ENCODE data around the gene UBL7. TPM values are rescaled to one million over a fixed set of nuclear protein-coding genes. Genes with fewer than 3 reads are reported as not detected.

Gene UBL7
- total RNA-seq, 4 donors from 2014 or later, result 27.3 to 66.0 (median 40.4) TPM

- Histone ChIP-seq H3K27me3 (no peaks in the 10 kb centered on the region), H3K27ac (no peak overlapping the region), H3K4me1 (peaks cover 0 to 35% (median 8%) of the 10 kb centered on the region in 4 donors), H3K4me3 (no peak overlapping the region), H3K36me3 (no peaks in the 10 kb centered on the region), H3K9me3 (no peaks in the 10 kb centered on the region)
- TF ChIP-seq POLR2A (IDR thresholded peaks at IDR 0.05) (no peak), CTCF (IDR thresholded peaks at IDR 0.05) (peak; percentile 85 to 95 (median 89))
- peak; percentile 46 to 68 for DNase-seq (ENCODE audit: low spot score in 2 of 2)
- WGBS, 2 donors, result 0% methylated on average over 2 of the region's 2 CpGs
Measured at GRCh38 chr15:74438721-74439316, 22.1 kb downstream of the UBL7 start.

- no peak overlapping the region for H3K4me3 ChIP-seq
- H3K4me1 ChIP-seq, result peaks cover 0 to 31% (median 7%) of the 10 kb centered on the region in 4 donors
- no peak for DNase-seq (ENCODE audit: low spot score in 2 of 2)
- TF ChIP-seq CTCF (IDR thresholded peaks at IDR 0.05), result no peak
- TF ChIP-seq POLR2A (IDR thresholded peaks at IDR 0.05), result no peak
- no peak for TF ChIP-seq EP300 (IDR thresholded peaks at IDR 0.05)
- H3K27me3 ChIP-seq, result no peaks in the 10 kb centered on the region
- whole genome bisulfite sequencing, 2 donors, result 47 to 51% methylated on average over 2 of the region's 2 CpGs
- H3K36me3 ChIP-seq, result no peaks in the 10 kb centered on the region
- H3K9me3 ChIP-seq, result no peaks in the 10 kb centered on the region
- H3K27ac ChIP-seq, result no peak overlapping the region
Measured at GRCh38 chr15:74438206-74438605, 22.8 kb downstream of the UBL7 start.

GRCh38 chr15:74434263-74435136 is 26.5 kb downstream of the UBL7 start:
- Histone ChIP-seq H3K4me1 (peaks cover 0 to 55% (median 19%) of the 10 kb centered on the region in 4 donors), H3K36me3 (no peaks in the 10 kb centered on the region), H3K9me3 (no peaks in the 10 kb centered on the region), H3K27ac (peak overlapping the region; percentile 79 to 91 (median 88)), H3K27me3 (peaks cover 0 to 5% of the 10 kb centered on the region in 2 donors), H3K4me3 (peak overlapping the region; percentile 38 to 97 (median 92))
- 40 to 47% methylated on average over 15 to 16 of the region's 16 CpGs for WGBS, 2 donors
- TF ChIP-seq EP300 (IDR thresholded peaks at IDR 0.05) (no peak), POLR2A (IDR thresholded peaks at IDR 0.05) (no peak)
- DNase-seq (ENCODE audit: low spot score in 2 of 2), result no peak

- DNase-seq (ENCODE audit: low spot score in 2 of 2), result peak; percentile 53 to 55
- WGBS, 2 donors, result 0 to 1% methylated on average over 33 to 43 of the region's 75 CpGs
- H3K36me3 ChIP-seq, result no peaks in the 10 kb centered on the region
- H3K27me3 ChIP-seq, result peaks cover 0 to 5% of the 10 kb centered on the region in 2 donors
- peak within 1 kb of the TSS; percentile 88 to 97 (median 94) for H3K4me3 ChIP-seq
- H3K4me1 ChIP-seq, result peaks cover 0 to 62% (median 26%) of the 10 kb centered on the region in 4 donors
- H3K9me3 ChIP-seq, result no peaks in the 10 kb centered on the region
- peak within 1 kb of the TSS; percentile 79 to 91 (median 88) for H3K27ac ChIP-seq
- TF ChIP-seq POLR2A (IDR thresholded peaks at IDR 0.05), result peak; percentile 75 to 86
- TF ChIP-seq CTCF (IDR thresholded peaks at IDR 0.05), result peak in 1 of 5 experiments; percentile 20
- peak in 1 of 2 donors; percentile 87 for TF ChIP-seq EP300 (IDR thresholded peaks at IDR 0.05)
Measured at GRCh38 chr15:74433592-74434262, 27.2 kb downstream of the UBL7 start, which contains the start of gene SEMA7A. SEMA7A (minus strand) TSS chr15:74433958; CDS start chr15:74433918, 40 bp downstream.

GRCh38 chr15:74432968-74433591 is 27.9 kb downstream of the UBL7 start:
- H3K27ac ChIP-seq, result peak overlapping the region; percentile 79 to 91 (median 88)
- WGBS, 2 donors, result 1% methylated on average over 15 to 28 of the region's 64 CpGs
- no peaks in the 10 kb centered on the region for H3K36me3 ChIP-seq
- no peak for DNase-seq (ENCODE audit: low spot score in 2 of 2)
- no peaks in the 10 kb centered on the region for H3K9me3 ChIP-seq
- peaks cover 0 to 69% (median 32%) of the 10 kb centered on the region in 4 donors for H3K4me1 ChIP-seq
- H3K27me3 ChIP-seq, result peaks cover 0 to 5% of the 10 kb centered on the region in 2 donors
- peak overlapping the region; percentile 88 to 97 (median 94) for H3K4me3 ChIP-seq
- TF ChIP-seq CTCF (IDR thresholded peaks at IDR 0.05), result no peak
- no peak for TF ChIP-seq POLR2A (IDR thresholded peaks at IDR 0.05)
- no peak for TF ChIP-seq EP300 (IDR thresholded peaks at IDR 0.05)
